GM18508 (cell line): ENCODE data around the gene IPPK.

Source experiments
- ATAC-seq: cut with Tn5 transposase; IDR thresholded peaks from one replicate; pipeline ENCODE4 v1.9.1; 2021; ENCODE audit warnings: moderate number of reproducible peaks; ENCODE audit not compliant: insufficient read depth, unreplicated experiment

Gene IPPK

GRCh38 chr9:92669890-92670708, at the start of gene IPPK:
Gene IPPK, minus strand, starts transcription at chr9:92670131. Its CDS starts 143 bp downstream, at chr9:92669988.
- peak; percentile 77 for ATAC-seq

DNA sequence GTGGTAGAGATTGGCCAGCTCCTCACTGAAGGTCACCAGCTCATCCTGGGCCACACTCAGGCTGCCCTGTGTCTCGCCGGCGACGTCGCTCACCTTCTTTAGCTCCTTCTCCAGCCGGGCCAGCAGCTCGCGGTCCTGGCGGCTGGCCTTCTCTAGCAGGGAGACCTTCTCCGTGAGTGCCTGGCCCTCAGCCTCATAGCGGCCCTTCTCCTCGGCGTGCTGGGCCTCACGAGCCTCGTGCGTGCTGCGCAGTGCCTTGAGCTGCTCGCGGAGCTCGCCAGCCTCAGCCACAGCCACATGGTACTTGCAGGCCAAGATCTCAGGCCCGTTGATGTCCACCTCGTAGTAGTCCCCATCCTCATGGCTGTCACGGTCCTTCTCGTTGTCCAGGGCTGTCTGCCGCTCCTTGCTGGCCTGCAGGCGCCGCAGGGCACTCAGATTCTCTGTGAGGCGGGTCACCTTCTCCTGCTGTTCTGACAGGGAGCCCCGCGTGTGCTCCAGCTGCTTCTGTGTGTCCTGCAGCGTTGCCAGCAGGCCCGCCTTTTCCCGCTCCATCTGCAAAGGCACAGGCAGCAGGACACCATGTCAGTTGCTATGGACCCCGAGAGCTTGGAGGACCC, 49.2 kb upstream of the IPPK start:
- no peak for ATAC-seq

DNA sequence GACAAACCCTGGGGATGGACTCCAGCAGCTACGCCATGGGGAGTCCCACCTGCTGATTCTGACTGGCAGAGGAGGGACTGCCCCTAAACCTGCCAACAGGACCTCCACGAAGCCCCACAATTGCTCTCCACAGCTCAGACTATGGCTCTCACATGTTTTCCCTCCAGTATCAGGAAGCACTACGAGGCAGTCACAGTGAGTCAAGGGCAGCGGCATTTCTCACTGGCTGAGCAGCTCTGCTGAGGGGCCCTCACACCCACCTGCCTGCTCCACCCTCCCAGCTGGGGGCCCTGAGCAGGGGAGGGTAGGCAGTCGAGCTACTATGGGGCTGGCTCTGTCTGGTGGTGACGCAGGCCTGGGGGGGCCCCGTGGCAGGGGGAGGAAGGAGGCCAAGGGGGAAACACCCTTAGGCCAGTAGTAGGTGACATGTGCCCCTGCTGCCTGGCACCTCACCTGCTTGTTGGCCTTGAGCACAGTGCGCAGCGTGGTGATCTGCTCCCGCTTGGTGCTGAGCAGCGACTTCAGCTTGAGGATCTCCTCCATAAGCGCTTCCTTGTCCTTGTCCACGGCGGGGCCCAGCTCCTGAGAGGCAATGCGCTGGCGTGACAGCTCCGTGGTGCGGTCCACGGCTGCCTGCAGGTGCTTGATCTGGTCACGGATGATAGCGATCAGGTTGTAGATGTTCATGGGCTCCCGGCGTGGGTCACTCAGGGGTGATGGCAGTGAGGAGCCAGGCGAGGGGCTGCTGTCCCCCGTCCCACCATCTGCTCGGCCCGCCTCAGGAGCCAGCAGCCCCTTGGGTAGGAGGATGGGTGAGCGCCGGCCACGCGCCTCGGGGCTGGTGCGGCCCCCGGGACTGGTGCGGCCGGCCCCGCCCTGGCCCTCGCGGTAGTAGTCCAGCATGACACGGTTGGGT, 48.4 kb upstream of the IPPK start:
- ATAC-seq: no peak

DNA sequence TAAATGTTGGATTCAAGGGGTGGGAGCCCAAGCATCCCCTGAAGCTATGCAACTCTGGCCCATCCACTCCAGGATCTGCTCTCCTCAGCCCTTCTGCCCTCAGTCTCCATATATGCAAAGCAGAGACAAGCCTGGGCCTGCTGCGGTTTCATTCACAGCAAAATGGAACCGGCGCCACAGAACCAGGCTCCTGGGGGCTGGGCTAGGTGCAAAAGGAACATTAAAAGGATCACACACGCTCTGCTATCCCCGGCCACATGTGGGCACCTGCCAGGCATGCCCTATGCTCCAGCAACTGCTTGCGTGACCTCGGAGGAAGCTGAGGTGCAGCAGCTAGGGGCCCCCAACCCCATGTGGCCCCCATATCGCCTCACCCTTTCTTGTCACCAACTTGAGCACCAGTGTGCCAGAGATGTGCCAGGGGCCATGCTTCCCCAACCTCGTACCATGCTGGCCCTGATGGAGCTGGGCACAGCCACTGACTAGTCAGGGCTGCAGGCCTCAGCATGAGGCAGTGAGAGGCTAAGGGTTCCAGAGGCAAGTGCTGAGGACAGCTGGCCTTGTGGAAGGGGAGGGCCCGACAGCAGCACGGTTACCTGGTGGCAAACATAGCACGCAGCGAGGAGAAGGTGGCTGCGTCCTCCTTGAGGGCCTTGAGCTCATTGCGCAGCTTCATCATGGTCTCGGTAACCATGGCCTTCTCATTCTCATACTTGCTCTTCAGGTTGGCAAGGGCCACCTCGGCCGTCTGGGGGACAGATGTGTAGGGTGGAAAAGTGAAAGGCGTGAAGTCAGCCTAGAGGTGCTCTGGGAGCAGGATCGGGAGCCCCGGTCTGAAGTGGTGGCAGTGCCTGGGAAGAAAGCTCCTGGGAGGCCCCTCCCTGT, 47.5 kb upstream of the IPPK start:
- ATAC-seq: no peak

GRCh38 chr9:92716557-92716956, 46.6 kb upstream of the IPPK start:
- ATAC-seq: no peak

- ATAC-seq: no peak
These were observed 45.7 kb upstream of the IPPK start for GRCh38 chr9:92715488-92716231.

GRCh38 chr9:92714787-92715487, 45.0 kb upstream of the IPPK start:
- no peak for ATAC-seq

GRCh38 chr9:92714016-92714415, 44.1 kb upstream of the IPPK start:
- ATAC-seq: no peak

DNA sequence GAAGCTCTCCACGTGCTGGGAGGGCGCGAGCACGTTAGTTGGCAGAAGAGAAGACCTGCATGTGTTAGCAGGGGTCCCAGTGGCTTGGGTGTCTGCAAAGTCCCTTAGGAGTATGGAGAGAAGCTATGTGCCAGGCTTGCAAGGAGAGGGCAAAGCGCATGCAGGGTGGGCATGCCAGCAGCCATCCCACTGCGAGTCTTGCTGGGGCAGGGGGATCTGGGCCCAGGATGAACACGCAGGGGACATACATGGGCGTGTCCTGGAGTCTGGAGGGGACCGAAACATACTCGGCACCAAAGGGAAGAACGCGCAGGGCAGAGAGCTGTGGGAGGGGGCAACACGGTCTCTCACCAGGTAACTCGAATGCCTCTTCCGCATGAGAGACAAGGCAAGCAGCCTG, 43.6 kb upstream of the IPPK start:
- ATAC-seq: no peak

GRCh38 chr9:92712767-92713166, 42.8 kb upstream of the IPPK start:
- ATAC-seq: no peak

DNA sequence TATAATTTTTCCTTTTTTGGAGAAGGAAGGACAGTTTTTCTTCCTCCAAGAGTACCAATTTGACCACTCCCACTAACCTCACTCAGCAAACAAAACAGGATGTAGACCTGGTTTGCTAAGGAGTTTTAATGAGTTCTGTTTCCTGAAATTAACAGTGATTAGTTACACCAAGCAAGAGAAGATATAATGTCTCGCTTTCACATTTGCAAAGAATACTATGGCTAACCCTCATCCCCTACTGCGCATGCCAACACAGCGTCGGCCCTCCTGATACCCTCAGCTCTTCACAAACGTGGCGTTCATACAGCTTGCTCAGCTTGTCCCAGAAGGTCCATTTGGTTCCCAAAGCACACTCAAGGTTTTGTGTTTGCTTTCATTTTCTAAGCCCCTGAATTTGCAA, 41.9 kb upstream of the IPPK start:
- ATAC-seq: no peak

DNA sequence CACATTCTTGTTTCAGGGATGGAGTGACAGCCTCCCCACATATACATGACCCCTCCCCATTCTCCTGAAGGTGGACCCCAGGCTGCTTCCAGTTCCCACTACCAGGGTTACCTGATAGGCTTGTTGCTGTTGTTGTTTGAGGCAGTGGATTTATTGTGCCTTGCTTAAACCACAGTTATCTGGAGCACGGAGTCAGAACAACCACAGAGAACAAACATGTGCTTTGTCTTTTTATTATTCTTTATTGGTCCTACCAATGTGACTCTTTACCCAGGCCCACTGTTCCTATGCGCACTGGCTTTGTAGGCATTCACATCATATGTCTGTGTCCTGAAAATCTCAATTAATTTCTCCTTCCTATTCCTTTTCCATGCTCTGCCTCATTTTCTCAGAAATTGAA, 41.2 kb upstream of the IPPK start:
- no peak for ATAC-seq

DNA sequence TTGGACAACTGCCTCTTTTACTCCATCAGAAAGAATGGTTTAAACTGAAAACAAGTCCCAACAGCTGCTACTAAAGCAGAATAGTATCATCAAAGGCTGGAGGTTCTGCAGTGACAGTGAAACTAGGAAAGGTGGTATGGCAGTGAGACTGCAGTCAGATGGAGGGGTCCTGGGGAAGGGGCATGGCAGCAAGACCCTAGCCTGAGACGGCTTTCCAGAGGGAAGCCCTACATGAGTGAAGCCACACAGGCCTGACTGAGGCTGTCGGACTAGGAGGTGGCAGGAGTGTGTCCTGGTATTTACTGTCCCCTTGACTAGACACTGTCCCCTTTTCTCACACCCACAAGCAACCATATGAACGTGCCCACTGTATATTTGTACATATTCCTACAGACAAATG, 40.4 kb upstream of the IPPK start:
- ATAC-seq: no peak

DNA sequence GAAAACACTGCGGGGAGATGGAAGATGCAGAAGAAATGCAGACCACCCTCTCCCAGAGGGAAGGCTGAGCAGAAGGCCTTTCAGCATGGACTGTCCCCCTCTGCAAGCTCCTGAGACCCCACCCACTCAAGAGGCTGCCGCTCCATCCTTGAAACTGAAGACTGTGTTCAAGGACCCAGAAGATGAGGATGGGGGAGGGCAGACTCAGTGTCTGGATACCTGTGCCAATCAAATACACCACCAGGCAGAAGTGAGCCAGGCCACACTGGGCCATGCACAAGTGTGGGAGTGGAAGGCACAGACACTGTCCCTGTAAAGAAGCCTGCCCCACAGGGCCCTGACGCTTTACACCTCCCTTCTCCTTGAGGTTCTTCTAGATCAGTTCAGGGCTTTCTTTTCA, 40.0 kb upstream of the IPPK start:
- ATAC-seq: no peak

DNA sequence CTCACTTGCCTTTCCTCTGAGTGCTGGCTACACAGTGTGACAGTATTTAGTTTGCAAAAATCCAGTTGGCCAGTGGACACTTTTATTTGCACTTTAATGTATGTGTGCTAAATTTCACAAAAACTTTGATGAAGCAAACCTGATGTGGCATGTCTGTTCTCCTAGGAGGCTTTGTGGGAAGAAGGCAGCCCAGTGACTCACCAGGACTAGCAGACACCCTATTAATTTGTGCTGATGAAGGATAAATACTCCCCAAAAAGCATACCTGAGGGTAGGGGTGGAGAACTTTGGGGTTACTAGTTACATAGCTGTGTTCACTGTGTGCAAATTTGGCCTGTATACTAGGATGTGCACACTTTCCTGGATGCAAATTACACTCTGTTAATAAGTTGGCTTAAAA, 39.3 kb upstream of the IPPK start:
- ATAC-seq: no peak

DNA sequence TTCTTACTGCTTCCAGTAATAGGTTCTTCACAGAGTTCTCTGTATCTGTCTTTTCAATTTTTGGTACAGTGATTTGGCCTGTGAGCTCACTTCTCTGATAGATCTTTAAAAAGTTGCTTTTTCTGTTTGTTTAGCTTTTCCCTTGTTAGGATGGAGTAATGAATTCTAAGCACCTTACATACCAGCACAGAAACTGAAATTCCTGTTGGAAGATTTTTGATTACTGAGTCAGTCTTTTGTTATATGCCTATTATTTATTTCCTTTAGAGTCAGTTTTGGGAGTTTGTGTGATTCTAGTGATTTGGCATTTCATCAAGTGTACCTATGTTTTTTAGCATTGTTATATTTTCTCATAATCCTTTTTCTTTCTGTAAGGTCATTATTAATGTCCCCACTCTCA, 37.6 kb upstream of the IPPK start:
- ATAC-seq: no peak

GRCh38 chr9:92706218-92706940, 36.4 kb upstream of the IPPK start:
- ATAC-seq: no peak

- ATAC-seq: no peak
These were observed 34.6 kb upstream of the IPPK start for GRCh38 chr9:92704528-92704927.
